Transverse colon (tissue), 4 donors: ENCODE data around the gene SELPLG. TPM values are rescaled to one million over a fixed set of nuclear protein-coding genes. Genes with fewer than 3 reads are reported as not detected.

ENCODE experiments used
- DNase-seq: peaks from one replicate; pipeline ENCODE4 v3.0.0-alpha.2; 2019
- H3K27ac ChIP-seq, 4 donors: fragments of 200-600 bp; sonication (generic); 2 replicates each; pipeline ENCODE4 v1.5.1; 2016 to 2018; ENCODE audit warnings: inconsistent platforms in 4 of 4
- H3K27me3 ChIP-seq: fragments of 200-600 bp; sonication (generic); 2 replicates; pipeline ENCODE4 v1.5.1; 2017; ENCODE audit warnings: inconsistent platforms
- H3K36me3 ChIP-seq, 4 donors: fragments of 200-600 bp; sonication (generic); 2 replicates each; pipeline ENCODE4 v1.5.1; 2017 to 2019; ENCODE audit warnings: inconsistent platforms in 4 of 4
- H3K4me1 ChIP-seq, 4 donors: fragments of 200-600 bp; sonication (generic); 2 replicates each; pipeline ENCODE4 v1.5.1; 2017 to 2020; ENCODE audit warnings: inconsistent platforms in 4 of 4
- H3K4me3 ChIP-seq, 4 donors: fragments of 200-600 bp; sonication (generic); 1 replicate in 1 of 4; 2 replicates in 3 of 4; pipeline versions ENCODE4 v1.5.1 to v1.6.1; 2017 to 2019; ENCODE audit warnings: inconsistent platforms in 4 of 4
- H3K9me3 ChIP-seq, 2 donors: fragments of 200-600 bp; sonication (generic); 2 replicates each; pipeline ENCODE4 v1.5.1; 2017 to 2019; ENCODE audit warnings: inconsistent platforms in 2 of 2
- EP300 ChIP-seq: sonication (generic); formaldehyde crosslinking; IDR thresholded peaks from one replicate; pipeline ENCODE4 v1.6.1; 2017; ENCODE audit warnings: antibody characterized with exemption, low read depth
- POLR2A ChIP-seq: fragments of 450-650 bp; IDR thresholded peaks from one replicate; pipeline ENCODE4 v1.6.1; 2016; ENCODE audit warnings: antibody characterized with exemption, mild to moderate bottlenecking, moderate library complexity
- POLR2AphosphoS5 ChIP-seq, 3 donors: sonication (generic); formaldehyde crosslinking; IDR thresholded peaks; one replicate each; pipeline ENCODE4 v1.6.1; 2016; ENCODE audit warnings: antibody characterized with exemption in 3 of 3
- WGBS, 2 donors: methylation state at CpG; one replicate each; pipeline ENCODE4 v1.1.5; 2018; ENCODE audit warnings: low coverage in 1 of 2; 5-methylcytosine and 5-hydroxymethylcytosine counted together
- in situ Hi-C, 4 donors: fragments of 200-750 bp; cut with MboI; loops; one replicate each; pipeline versions ENCODE4 v1.15.0 to v1.15.1; 2017; ENCODE audit warnings: low sequenced_read_pairs in 3 of 4, low pct_ligation_motif_present in 1 of 4, low pct_unique_long_range_greater_than_20kb in 1 of 4
- intact Hi-C: fragments of 100-400 bp; cut with DNase I; formaldehyde crosslinking; loops from one replicate; pipeline ENCODE4 v1.15.1; 2023; ENCODE audit warnings: low total_unique reads
- total RNA-seq, 4 donors: library from RNA; depleted of rRNA; stranded (reverse); fragments of >200 nt; gene quantifications; one replicate each; pipeline ENCODE4 v1.1.0, GENCODE V29; 2016
- TF ChIP-seq, protein P1 (sequence below), 5 experiments: fragments of 200-600 bp in 3 of 5; fragments of 450-650 bp in 2 of 5; sonication (generic) in 3 of 5; IDR thresholded peaks; 1 replicate in 2 of 5; 2 replicates in 3 of 5; pipeline ENCODE4 v1.5.1; 2016 to 2017; ENCODE audit warnings: antibody characterized with exemption in 5 of 5, inconsistent platforms in 3 of 5, mild to moderate bottlenecking in 2 of 5, moderate library complexity in 1 of 5

The SELPLG gene
- total RNA-seq, 4 donors from 2014 or later, result 1.6 to 9.4 (median 3.6) TPM

DNA sequence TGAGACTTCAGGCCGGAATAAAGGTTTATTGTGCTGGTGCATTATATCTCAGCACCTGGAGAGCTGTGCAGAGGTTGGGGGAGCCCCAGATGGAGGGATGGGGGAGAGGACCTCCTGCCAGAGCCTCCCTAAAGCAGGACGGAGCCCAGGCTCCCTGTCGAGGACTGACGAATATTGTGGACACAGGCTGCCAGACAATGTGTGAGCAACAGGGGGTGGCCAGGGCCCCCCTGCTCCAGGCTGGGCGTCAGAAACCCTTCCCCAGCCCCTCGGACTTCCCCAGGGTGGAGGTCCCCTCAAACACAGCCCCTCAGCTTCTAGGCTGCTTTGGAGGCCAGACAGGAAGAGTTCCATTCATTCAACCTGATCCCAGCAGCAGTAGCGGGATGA lies 43.9 kb downstream of the SELPLG start:
- no peak overlapping the region for H3K27ac ChIP-seq
- WGBS, 2 donors, result 63 to 80% methylated on average over 1 to 7 of the region's 7 CpGs

DNA sequence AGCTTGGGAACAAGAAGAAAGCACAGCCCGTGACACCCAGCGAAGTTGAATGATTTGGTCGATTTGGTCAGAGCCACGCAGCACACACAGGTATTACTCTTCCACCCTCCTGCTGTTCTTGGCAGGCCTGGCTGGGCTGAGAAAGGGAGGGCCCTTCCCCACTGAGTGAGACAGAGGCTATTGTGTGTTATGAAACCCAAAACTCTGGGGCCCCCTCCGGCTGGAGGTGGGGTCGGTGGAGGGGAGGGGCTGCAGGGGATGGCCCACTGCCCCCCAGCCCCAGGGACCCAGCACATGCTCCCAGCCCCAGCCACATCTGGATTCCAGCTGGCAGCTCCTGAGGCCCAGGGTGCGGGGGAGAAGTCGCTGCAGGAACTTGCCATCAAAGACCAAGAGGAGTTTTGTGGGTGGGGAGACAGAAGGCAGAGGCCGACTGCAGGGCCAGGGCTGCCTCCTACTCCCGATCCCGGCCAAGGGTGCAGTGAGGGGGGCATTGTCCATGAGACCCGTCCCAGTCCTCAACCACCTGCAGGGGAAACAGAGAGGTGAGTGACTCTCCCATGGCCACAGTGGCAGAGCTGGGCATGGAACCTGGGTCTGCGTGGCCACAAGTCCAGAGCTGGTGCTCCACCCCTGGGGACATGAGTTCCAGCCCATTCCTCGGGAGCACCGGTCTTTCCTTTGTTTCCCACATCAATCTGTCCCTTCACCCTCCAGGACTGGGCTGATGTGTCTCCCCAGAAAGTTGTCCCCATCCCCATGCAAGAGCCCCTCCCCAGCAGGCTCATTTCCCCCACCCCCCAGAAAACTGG lies 44.5 kb downstream of the SELPLG start:
- intact Hi-C loops, result no loop called here
- 58% methylated on average over 13 of the region's 15 CpGs; no CpG with 5 or more reads in 1 of the 2 donors for WGBS, 2 donors
- no peak overlapping the region for H3K4me3 ChIP-seq
- TF ChIP-seq, protein P1, sequence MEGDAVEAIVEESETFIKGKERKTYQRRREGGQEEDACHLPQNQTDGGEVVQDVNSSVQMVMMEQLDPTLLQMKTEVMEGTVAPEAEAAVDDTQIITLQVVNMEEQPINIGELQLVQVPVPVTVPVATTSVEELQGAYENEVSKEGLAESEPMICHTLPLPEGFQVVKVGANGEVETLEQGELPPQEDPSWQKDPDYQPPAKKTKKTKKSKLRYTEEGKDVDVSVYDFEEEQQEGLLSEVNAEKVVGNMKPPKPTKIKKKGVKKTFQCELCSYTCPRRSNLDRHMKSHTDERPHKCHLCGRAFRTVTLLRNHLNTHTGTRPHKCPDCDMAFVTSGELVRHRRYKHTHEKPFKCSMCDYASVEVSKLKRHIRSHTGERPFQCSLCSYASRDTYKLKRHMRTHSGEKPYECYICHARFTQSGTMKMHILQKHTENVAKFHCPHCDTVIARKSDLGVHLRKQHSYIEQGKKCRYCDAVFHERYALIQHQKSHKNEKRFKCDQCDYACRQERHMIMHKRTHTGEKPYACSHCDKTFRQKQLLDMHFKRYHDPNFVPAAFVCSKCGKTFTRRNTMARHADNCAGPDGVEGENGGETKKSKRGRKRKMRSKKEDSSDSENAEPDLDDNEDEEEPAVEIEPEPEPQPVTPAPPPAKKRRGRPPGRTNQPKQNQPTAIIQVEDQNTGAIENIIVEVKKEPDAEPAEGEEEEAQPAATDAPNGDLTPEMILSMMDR (IDR thresholded peaks at IDR 0.05), result no peak
- TF ChIP-seq POLR2A (no peak), EP300 (no peak), POLR2AphosphoS5 (IDR thresholded peaks at IDR 0.05) (no peak)
- no peaks in the 10 kb centered on the region for H3K27me3 ChIP-seq
- peaks cover 0 to 3% (median 0%) of the 10 kb centered on the region in 4 donors for H3K4me1 ChIP-seq
- in situ Hi-C loops, result no loop called here
- H3K27ac ChIP-seq, result no peak overlapping the region
- DNase-seq, result no peak
- no peaks in the 10 kb centered on the region for H3K9me3 ChIP-seq
- H3K36me3 ChIP-seq, result no peaks in the 10 kb centered on the region

More for the DNA sequence above, 43.9 kb downstream of the SELPLG start:
- in situ Hi-C loops (no loop called here), intact Hi-C loops (no loop called here)
- no peak for DNase-seq
- TF ChIP-seq POLR2AphosphoS5 (IDR thresholded peaks at IDR 0.05), result no peak
- TF ChIP-seq, protein P1 (IDR thresholded peaks at IDR 0.05), result no peak
- no peak for TF ChIP-seq POLR2A
- no peak for TF ChIP-seq EP300
- Histone ChIP-seq H3K36me3 (no peaks in the 10 kb centered on the region), H3K9me3 (no peaks in the 10 kb centered on the region), H3K27me3 (no peaks in the 10 kb centered on the region), H3K4me3 (no peak overlapping the region), H3K4me1 (peaks cover 0 to 3% (median 0%) of the 10 kb centered on the region in 4 donors)

DNA sequence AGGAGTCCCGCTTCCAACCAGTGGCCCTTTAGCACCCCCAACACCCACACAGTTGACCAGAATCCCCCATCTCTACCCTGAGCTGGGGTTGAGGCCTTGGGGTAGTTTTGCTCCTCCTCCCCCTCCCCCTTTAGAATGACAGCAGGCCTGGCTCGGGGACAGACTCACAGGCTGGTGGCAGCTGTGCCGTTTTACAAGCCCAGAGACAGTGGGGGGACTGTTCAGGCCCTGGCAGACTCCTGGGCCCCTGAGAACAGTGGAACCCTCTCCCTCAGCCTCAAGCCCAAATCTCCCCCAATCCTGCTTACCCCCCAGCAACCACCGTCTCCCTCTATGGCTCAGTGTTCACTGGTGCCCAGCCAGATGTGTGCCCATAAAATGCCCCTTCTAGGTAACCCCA lies 45.9 kb downstream of the SELPLG start:
- no peaks in the 10 kb centered on the region for H3K27me3 ChIP-seq
- no peaks in the 10 kb centered on the region for H3K36me3 ChIP-seq
- no peaks in the 10 kb centered on the region for H3K9me3 ChIP-seq
- intact Hi-C loops, result no loop called here
- in situ Hi-C loops, result no loop called here
- TF ChIP-seq EP300 (no peak), POLR2AphosphoS5 (IDR thresholded peaks at IDR 0.05) (no peak), POLR2A (no peak)
- TF ChIP-seq, protein P1 (IDR thresholded peaks at IDR 0.05), result no peak
- no peak overlapping the region for H3K4me3 ChIP-seq
- 65% methylated on average over 4 of the region's 4 CpGs; no CpG with 5 or more reads in 1 of the 2 donors for WGBS, 2 donors
- H3K4me1 ChIP-seq, result peaks cover 0 to 3% (median 0%) of the 10 kb centered on the region in 4 donors
- DNase-seq, result no peak
- no peak overlapping the region for H3K27ac ChIP-seq

DNA sequence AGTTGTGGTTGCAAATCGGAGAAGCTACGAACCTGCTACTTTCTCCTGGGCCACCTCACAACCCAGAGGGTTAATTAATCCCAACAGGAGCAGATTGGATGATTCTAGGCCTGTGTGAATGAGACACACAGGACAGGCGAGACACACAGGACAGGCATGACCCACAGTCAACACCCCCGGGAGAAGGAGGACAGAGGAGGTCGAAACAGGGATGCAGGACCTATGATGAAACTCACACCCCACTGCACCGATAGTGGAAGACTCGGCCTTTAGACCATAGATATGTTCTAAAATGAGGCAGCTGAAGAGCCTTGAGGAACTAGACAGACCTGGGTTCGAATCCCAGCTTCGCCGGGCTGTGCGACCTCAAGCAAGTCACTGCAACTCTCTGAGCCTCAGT lies 47.4 kb downstream of the SELPLG start:
- H3K27ac ChIP-seq, result no peak overlapping the region
- TF ChIP-seq POLR2AphosphoS5 (IDR thresholded peaks at IDR 0.05) (no peak), POLR2A (no peak), EP300 (no peak)
- TF ChIP-seq, protein P1 (IDR thresholded peaks at IDR 0.05), result no peak
- H3K36me3 ChIP-seq, result no peaks in the 10 kb centered on the region
- no peak overlapping the region for H3K4me3 ChIP-seq
- H3K9me3 ChIP-seq, result no peaks in the 10 kb centered on the region
- peaks cover 0 to 3% (median 0%) of the 10 kb centered on the region in 4 donors for H3K4me1 ChIP-seq
- 88 to 94% methylated on average over 4 to 11 of the region's 11 CpGs for WGBS, 2 donors
- no peak for DNase-seq
- intact Hi-C loops, result no loop called here
- no peaks in the 10 kb centered on the region for H3K27me3 ChIP-seq
- in situ Hi-C loops, result no loop called here
